ENCODE data around the gene WASHC4. TPM values are rescaled to one million over a fixed set of nuclear protein-coding genes. Genes with fewer than 3 reads are reported as not detected.

Gene WASHC4
- total RNA-seq, 2 donors from 2014 or later: 27.2 to 40.9 TPM

- Histone ChIP-seq H3K36me3 (peaks cover 6% of the 10 kb centered on the region), H3K27me3 (no peaks in the 10 kb centered on the region), H3K9me3 (no peaks in the 10 kb centered on the region), H3K4me3 (no peak overlapping the region), H3K9ac (ENCODE audit: low read depth in 2 of 2, low read length in 2 of 2) (no peak overlapping the region), H3K4me1 (no peaks in the 10 kb centered on the region), H3K27ac (no peak overlapping the region)
- no peak for DNase-seq
- intact Hi-C loops (cut with DNase I): no loop called here
- TF ChIP-seq CTCF (IDR thresholded peaks at IDR 0.05): no peak
Measured at GRCh38 chr12:105198961-105199360, 91.4 kb downstream of the WASHC4 start.

GRCh38 chr12:105200385-105200784, 92.9 kb downstream of the WASHC4 start:
- peaks cover under 1% of the 10 kb centered on the region for H3K4me1 ChIP-seq
- no peak overlapping the region for H3K9ac ChIP-seq (ENCODE audit: low read depth in 2 of 2, low read length in 2 of 2)
- intact Hi-C loops (cut with DNase I): no loop called here
- no peak for DNase-seq
- TF ChIP-seq CTCF (IDR thresholded peaks at IDR 0.05): no peak
- no peak overlapping the region for H3K27ac ChIP-seq
- no peak overlapping the region for H3K4me3 ChIP-seq
- no peaks in the 10 kb centered on the region for H3K27me3 ChIP-seq
- no peaks in the 10 kb centered on the region for H3K9me3 ChIP-seq
- peaks cover 2% of the 10 kb centered on the region for H3K36me3 ChIP-seq

GRCh38 chr12:105201299-105201698, 93.8 kb downstream of the WASHC4 start:
- no peak for DNase-seq
- Histone ChIP-seq H3K9ac (ENCODE audit: low read depth in 2 of 2, low read length in 2 of 2) (no peak overlapping the region), H3K4me1 (peaks cover 4% of the 10 kb centered on the region), H3K9me3 (no peaks in the 10 kb centered on the region), H3K36me3 (no peaks in the 10 kb centered on the region), H3K27ac (no peak overlapping the region), H3K4me3 (no peak overlapping the region), H3K27me3 (no peaks in the 10 kb centered on the region)
- TF ChIP-seq CTCF (IDR thresholded peaks at IDR 0.05): no peak
- intact Hi-C loops (cut with DNase I): no loop called here

- Histone ChIP-seq H3K36me3 (peaks cover under 1% of the 10 kb centered on the region), H3K27me3 (no peaks in the 10 kb centered on the region), H3K4me1 (peaks cover 4% of the 10 kb centered on the region), H3K4me3 (no peak overlapping the region), H3K9me3 (no peaks in the 10 kb centered on the region), H3K27ac (no peak overlapping the region), H3K9ac (ENCODE audit: low read depth in 2 of 2, low read length in 2 of 2) (no peak overlapping the region)
- intact Hi-C loops (cut with DNase I): no loop called here
- TF ChIP-seq CTCF (IDR thresholded peaks at IDR 0.05): no peak
- DNase-seq: no peak
Measured at GRCh38 chr12:105202202-105202601, 94.7 kb downstream of the WASHC4 start.

- peaks cover 4% of the 10 kb centered on the region for H3K4me1 ChIP-seq
- no peak for TF ChIP-seq CTCF (IDR thresholded peaks at IDR 0.05)
- H3K4me3 ChIP-seq: no peak overlapping the region
- no peaks in the 10 kb centered on the region for H3K9me3 ChIP-seq
- DNase-seq: no peak
- H3K27me3 ChIP-seq: no peaks in the 10 kb centered on the region
- intact Hi-C loops (cut with DNase I): no loop called here
- no peak overlapping the region for H3K9ac ChIP-seq (ENCODE audit: low read depth in 2 of 2, low read length in 2 of 2)
- H3K27ac ChIP-seq: no peak overlapping the region
- H3K36me3 ChIP-seq: peaks cover 9% of the 10 kb centered on the region
Measured at GRCh38 chr12:105204127-105204526, 96.6 kb downstream of the WASHC4 start.

- no peak overlapping the region for H3K27ac ChIP-seq
- H3K9me3 ChIP-seq: no peaks in the 10 kb centered on the region
- no peak for TF ChIP-seq CTCF (IDR thresholded peaks at IDR 0.05)
- H3K36me3 ChIP-seq: peaks cover 9% of the 10 kb centered on the region
- H3K27me3 ChIP-seq: no peaks in the 10 kb centered on the region
- DNase-seq: no peak
- peaks cover 4% of the 10 kb centered on the region for H3K4me1 ChIP-seq
- H3K9ac ChIP-seq (ENCODE audit: low read depth in 2 of 2, low read length in 2 of 2): no peak overlapping the region
- intact Hi-C loops (cut with DNase I): no loop called here
- H3K4me3 ChIP-seq: no peak overlapping the region
Measured at GRCh38 chr12:105204916-105205315, 97.4 kb downstream of the WASHC4 start.

All from colonic mucosa (tissue), 4 donors.